AG04450 (cell line): Measurements from ENCODE around the gene SMPDL3B. TPM values are rescaled to one million over a fixed set of nuclear protein-coding genes. Genes with fewer than 3 reads are reported as not detected.

Experiments used
- CTCF ChIA-PET: fragments of 300-600, 350-600 bp; formaldehyde crosslinking; extraction: SDS; loops from one replicate; lab custom pipeline; 2022; ENCODE audit warnings: antibody characterized with exemption, inconsistent platforms; lab: Charles Lee
- POLR2A ChIA-PET: fragments of 350-600 bp; formaldehyde crosslinking; extraction: SDS; loops from one replicate; lab custom pipeline; 2021; ENCODE audit warnings: antibody characterized with exemption, inconsistent platforms; lab: Yijun Ruan, JAX
- DNase-seq: peaks from one replicate; pipeline ENCODE4 v3.0.0-alpha.2; 2011; ENCODE audit warnings: low read depth, low spot score
- H3K27ac ChIP-seq: one replicate; pipeline ENCODE4 v1.5.1; 2012; ENCODE audit warnings: low read depth, low read length, control low read depth
- H3K27me3 ChIP-seq: one replicate; pipeline ENCODE4 v1.6.0; 2012; ENCODE audit warnings: low read length; ENCODE audit not compliant: control insufficient read depth, insufficient read depth
- H3K4me3 ChIP-seq: 2 replicates; pipeline ENCODE4 v1.5.1; 2011; ENCODE audit warnings: mild to moderate bottlenecking, low read depth, low read length, control low read depth
- H3K9me3 ChIP-seq: 2 replicates; pipeline ENCODE4 v1.5.1; 2012; ENCODE audit warnings: low read length; ENCODE audit not compliant: control insufficient read depth, insufficient read depth
- CTCF ChIP-seq: IDR thresholded peaks from 2 replicates; pipeline ENCODE4 v1.5.1; 2011; ENCODE audit warnings: low read depth, low read length, control low read depth, inconsistent platforms
- polyA plus RNA-seq: library from polyadenylated mRNA; depleted of rRNA; stranded (reverse); fragments of >200 nt; gene quantifications from 2 replicates; pipeline ENCODE4 v1.2.3, GENCODE V29; 2011

SMPDL3B gene
- polyA plus RNA-seq, 1 experiment = 0.05 TPM

- no peak for DNase-seq
- POLR2A ChIA-PET = no interaction called here
- Histone ChIP-seq H3K9me3 (no peaks in the 10 kb centered on the region; the same call in 1 of the 2 replicates), H3K27me3 (peaks cover 18% of the 10 kb centered on the region), H3K27ac (no peak overlapping the region), H3K4me3 (no peak overlapping the region)
- CTCF ChIA-PET = no interaction called here
- no peak for TF ChIP-seq CTCF
These were observed 22.0 kb downstream of the SMPDL3B start for GRCh38 chr1:27956761-27957160.

DNA sequence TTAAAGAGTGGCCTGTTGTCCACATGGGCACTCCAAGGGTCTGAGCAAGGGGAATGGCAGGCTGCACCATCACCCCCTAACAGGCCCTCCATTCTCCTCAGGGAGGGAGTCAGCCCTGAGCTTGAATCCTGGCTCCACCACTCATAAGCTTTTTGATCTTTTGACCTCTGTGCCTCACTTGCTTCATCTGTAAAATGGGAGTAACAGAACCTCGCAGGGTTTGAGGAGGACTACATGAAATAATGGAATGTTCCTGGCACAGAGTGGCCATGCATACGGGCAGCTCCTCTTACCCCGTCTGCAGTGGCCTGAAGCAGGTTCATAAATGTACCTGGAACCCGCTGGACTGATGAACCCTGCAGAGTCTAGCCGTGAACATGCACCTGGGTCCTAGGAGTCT, 22.9 kb downstream of the SMPDL3B start:
- DNase-seq = no peak
- TF ChIP-seq CTCF = no peak
- Histone ChIP-seq H3K27me3 (peaks cover 18% of the 10 kb centered on the region), H3K27ac (no peak overlapping the region), H3K9me3 (no peaks in the 10 kb centered on the region; the same call in 1 of the 2 replicates), H3K4me3 (no peak overlapping the region)
- POLR2A ChIA-PET = no interaction called here
- CTCF ChIA-PET = interaction anchor here (0.8 kb wide), 1 partner anchor 17 kb away, joined by 3 read pairs; no protein-coding TSS in a partner anchor

DNA sequence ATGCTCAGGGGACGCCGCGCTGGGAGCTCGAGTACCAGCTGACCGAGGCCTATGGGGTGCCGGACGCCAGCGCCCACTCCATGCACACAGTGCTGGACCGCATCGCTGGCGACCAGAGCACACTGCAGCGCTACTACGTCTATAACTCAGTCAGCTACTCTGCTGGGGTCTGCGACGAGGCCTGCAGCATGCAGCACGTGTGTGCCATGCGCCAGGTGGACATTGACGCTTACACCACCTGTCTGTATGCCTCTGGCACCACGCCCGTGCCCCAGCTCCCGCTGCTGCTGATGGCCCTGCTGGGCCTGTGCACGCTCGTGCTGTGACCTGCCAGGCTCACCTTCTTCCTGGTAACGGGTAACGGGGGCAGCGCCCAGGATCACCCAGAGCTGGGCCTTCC, 23.7 kb downstream of the SMPDL3B start:
- Histone ChIP-seq H3K27ac (no peak overlapping the region), H3K4me3 (no peak overlapping the region), H3K9me3 (no peaks in the 10 kb centered on the region; the same call in 1 of the 2 replicates), H3K27me3 (peaks cover 16% of the 10 kb centered on the region)
- no peak for TF ChIP-seq CTCF
- CTCF ChIA-PET = no interaction called here
- DNase-seq = no peak
- POLR2A ChIA-PET = no interaction called here

GRCh38 chr1:27959792-27960603, 25.2 kb downstream of the SMPDL3B start, which contains the start of gene XKR8:
XKR8 (plus strand) TSS chr1:27959973; CDS start chr1:27960070, 97 bp downstream.
- H3K4me3 ChIP-seq = peak within 1 kb of the TSS; percentile 71
- H3K27me3 ChIP-seq = peaks cover 3% of the 10 kb centered on the region
- ChIA-PET POLR2A (interaction anchor here (0.7 to 1.1 kb wide), 3 partner anchors 20 to 187 kb away, joined by 3 to 5 read pairs (median 3); partner anchors contain the start of gene STX12), CTCF (interaction anchor here (0.8 kb wide), 1 partner anchor 27 kb away, joined by 4 read pairs; no protein-coding TSS in a partner anchor)
- H3K9me3 ChIP-seq = no peaks in the 10 kb centered on the region; the same call in 1 of the 2 replicates
- peak; percentile 23 for DNase-seq
- peak; percentile 31 for TF ChIP-seq CTCF
- peak within 1 kb of the TSS; percentile 47 for H3K27ac ChIP-seq
